NT2/D1 (cell line): ENCODE results near the gene GFER.

Experiments used
- DNase-seq: peaks from one replicate; pipeline ENCODE4 v3.0.0-alpha.2; 2011; ENCODE audit warnings: low read depth, low spot score
- H3K27me3 ChIP-seq: 2 replicates; pipeline ENCODE4 v1.6.0; 2011; ENCODE audit warnings: mild to moderate bottlenecking; ENCODE audit not compliant: insufficient read length, insufficient read depth
- H3K36me3 ChIP-seq: 2 replicates; pipeline ENCODE4 v1.6.1; 2011; ENCODE audit warnings: mild to moderate bottlenecking, low read length, mixed read lengths; ENCODE audit not compliant: insufficient read depth, insufficient read length
- H3K4me1 ChIP-seq: 2 replicates; pipeline ENCODE4 v1.5.1; 2011; ENCODE audit not compliant: insufficient read depth, insufficient read length
- H3K4me3 ChIP-seq: 2 replicates; pipeline ENCODE4 v1.5.1; 2011; ENCODE audit warnings: low read depth; ENCODE audit not compliant: insufficient read length
- H3K9ac ChIP-seq: 2 replicates; pipeline ENCODE4 v1.6.0; 2011; ENCODE audit warnings: low read depth; ENCODE audit not compliant: insufficient read length
- H3K9me3 ChIP-seq: 2 replicates; pipeline ENCODE4 v1.5.1; 2011; ENCODE audit warnings: mild to moderate bottlenecking, low read length; ENCODE audit not compliant: insufficient read depth
- SUZ12 ChIP-seq: IDR thresholded peaks from 2 replicates; pipeline ENCODE4 v1.6.1; 2011; ENCODE audit not compliant: insufficient read length, insufficient read depth; ENCODE audit errors: extremely low read depth
- YY1 ChIP-seq: IDR thresholded peaks from 2 replicates; pipeline ENCODE4 v1.6.1; 2011; ENCODE audit not compliant: insufficient read length, insufficient read depth
- ZNF274 ChIP-seq: IDR thresholded peaks from 2 replicates; pipeline ENCODE4 v1.6.1; 2011; ENCODE audit warnings: mild to moderate bottlenecking, low read depth, low read length

The GFER gene

GRCh38 chr16:2035431-2036199 is 51.6 kb downstream of the GFER start:
- Histone ChIP-seq H3K9me3 (no peaks in the 10 kb centered on the region), H3K4me1 (peaks cover 55% of the 10 kb centered on the region), H3K36me3 (peaks cover 37% of the 10 kb centered on the region), H3K9ac (peak overlapping the region; percentile 50), H3K27me3 (no peaks in the 10 kb centered on the region), H3K4me3 (no peak overlapping the region)
- DNase-seq = no peak
- TF ChIP-seq ZNF274 (no peak), YY1 (no peak), SUZ12 (no peak)

- Histone ChIP-seq H3K4me1 (peaks cover 54% of the 10 kb centered on the region), H3K9me3 (no peaks in the 10 kb centered on the region), H3K4me3 (no peak overlapping the region), H3K36me3 (peaks cover 39% of the 10 kb centered on the region), H3K27me3 (no peaks in the 10 kb centered on the region), H3K9ac (peak overlapping the region; percentile 17)
- no peak for TF ChIP-seq YY1
- TF ChIP-seq SUZ12 = no peak
- no peak for TF ChIP-seq ZNF274
- no peak for DNase-seq
Measured at GRCh38 chr16:2036200-2036966, 52.4 kb downstream of the GFER start.

DNA sequence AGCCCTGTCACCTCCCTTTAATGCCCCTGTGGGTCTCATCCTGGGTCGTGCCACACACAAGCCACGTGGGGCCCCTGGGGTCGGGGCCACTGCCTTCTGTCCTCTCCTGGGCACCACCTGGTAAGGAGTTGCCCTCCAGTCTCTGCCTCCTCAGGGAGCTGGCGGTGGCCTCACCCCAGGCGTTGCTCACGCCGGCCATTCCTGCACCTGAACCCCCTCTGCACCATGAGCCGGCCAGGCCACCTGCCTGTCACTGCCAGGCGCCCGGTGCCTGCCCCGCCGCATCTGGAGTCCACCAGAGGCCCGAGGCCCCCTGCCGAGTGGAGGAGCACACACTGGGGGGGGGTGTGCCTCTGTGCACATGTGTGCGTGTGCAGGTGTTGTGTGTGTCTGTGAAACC is 53.1 kb downstream of the GFER start:
- H3K9ac ChIP-seq = no peak overlapping the region
- H3K36me3 ChIP-seq = peaks cover 39% of the 10 kb centered on the region
- DNase-seq = no peak
- no peaks in the 10 kb centered on the region for H3K27me3 ChIP-seq
- H3K9me3 ChIP-seq = no peaks in the 10 kb centered on the region
- peaks cover 57% of the 10 kb centered on the region for H3K4me1 ChIP-seq
- TF ChIP-seq ZNF274 (no peak), YY1 (no peak), SUZ12 (no peak)
- H3K4me3 ChIP-seq = no peak overlapping the region
